GM21717 (cell line): ENCODE results near the gene EFL1.

ENCODE experiments used
- ATAC-seq: cut with Tn5 transposase; IDR thresholded peaks from one replicate; pipeline ENCODE4 v1.9.1; 2021; ENCODE audit warnings: mild to moderate bottlenecking, moderate library complexity; ENCODE audit not compliant: unreplicated experiment

Gene EFL1

GRCh38 chr15:82091636-82092140 is 170.8 kb downstream of the EFL1 start:
- ATAC-seq: no peak

- ATAC-seq: no peak
Observed at GRCh38 chr15:82086243-82086995, 176.1 kb downstream of the EFL1 start.

GRCh38 chr15:82081914-82082762 is 180.4 kb downstream of the EFL1 start:
- ATAC-seq: no peak

- no peak for ATAC-seq
Observed at GRCh38 chr15:82080774-82081173, 181.8 kb downstream of the EFL1 start.
